ENCODE results near the gene MRPS27.
A peak's percentile ranks its signal among the peaks of the same experiment; 100 is the strongest.

Gene MRPS27

GRCh38 chr5:72290356-72291133, 29.5 kb downstream of the MRPS27 start:
- DNase-seq: no peak

GRCh38 chr5:72288924-72289323, 31.1 kb downstream of the MRPS27 start:
- no peak for DNase-seq

GRCh38 chr5:72286798-72287197, 33.2 kb downstream of the MRPS27 start:
- no peak for DNase-seq

- DNase-seq: no peak
Measured at GRCh38 chr5:72285424-72285821, 34.6 kb downstream of the MRPS27 start.

GRCh38 chr5:72284559-72285423, 35.2 kb downstream of the MRPS27 start:
- no peak for DNase-seq

- no peak for DNase-seq
Measured at GRCh38 chr5:72283358-72283757, 36.7 kb downstream of the MRPS27 start.

- no peak for DNase-seq
Measured at GRCh38 chr5:72282878-72283277, 37.2 kb downstream of the MRPS27 start.

GRCh38 chr5:72281764-72282499, 38.1 kb downstream of the MRPS27 start:
- DNase-seq: no peak

- DNase-seq: no peak
Measured at GRCh38 chr5:72281430-72281763, 38.6 kb downstream of the MRPS27 start.

- DNase-seq: no peak
Measured at GRCh38 chr5:72280581-72281069, 39.4 kb downstream of the MRPS27 start.

GRCh38 chr5:72276219-72276752, 43.8 kb downstream of the MRPS27 start:
- no peak for DNase-seq

- no peak for DNase-seq
Measured at GRCh38 chr5:72273547-72273946, 46.5 kb downstream of the MRPS27 start.

- DNase-seq: no peak
Measured at GRCh38 chr5:72272398-72272797, 47.6 kb downstream of the MRPS27 start.

GRCh38 chr5:72271702-72272101, 48.3 kb downstream of the MRPS27 start:
- DNase-seq: no peak

GRCh38 chr5:72270037-72270436, 50.0 kb downstream of the MRPS27 start:
- no peak for DNase-seq

- DNase-seq: no peak
Measured at GRCh38 chr5:72269411-72269780, 50.6 kb downstream of the MRPS27 start.

- DNase-seq: peak; percentile 36
Measured at GRCh38 chr5:72268753-72269410, 51.2 kb downstream of the MRPS27 start.

GRCh38 chr5:72268260-72268659, 51.8 kb downstream of the MRPS27 start:
- DNase-seq: no peak

- DNase-seq: no peak
Measured at GRCh38 chr5:72267685-72268084, 52.4 kb downstream of the MRPS27 start.

- no peak for DNase-seq
Measured at GRCh38 chr5:72266862-72267261, 53.2 kb downstream of the MRPS27 start.

GRCh38 chr5:72265032-72265877, 54.8 kb downstream of the MRPS27 start:
- DNase-seq: no peak

- no peak for DNase-seq
Measured at GRCh38 chr5:72256536-72256935, 63.5 kb downstream of the MRPS27 start.

Data from activated CD4-positive, CD25-positive, alpha-beta regulatory T cell treated with anti-CD3 and anti-CD28 coated beads, Interleukin-2, amount 50 U/mL, for 72 hours (primary cell).